Loucy (cell line): Measurements from ENCODE around the gene POLH.

Experiments used
- H2AFZ ChIP-seq: fragments of 200-600 bp; sonication (generic); 2 replicates; pipeline ENCODE4 v1.6.0; 2016; ENCODE audit warnings: antibody characterized with exemption, mild to moderate bottlenecking, low read length, moderate library complexity
- H3F3A ChIP-seq: fragments of 200-600 bp; 2 replicates; pipeline ENCODE4 v1.6.0; 2016; ENCODE audit warnings: antibody characterized with exemption, low read depth, mild to moderate bottlenecking
- H3K27me3 ChIP-seq: fragments of 200-600 bp; sonication (generic); 2 replicates; pipeline ENCODE4 v1.6.1; 2014; ENCODE audit warnings: low read length, mild to moderate bottlenecking; ENCODE audit not compliant: insufficient read depth, poor library complexity, severe bottlenecking
- H3K36me3 ChIP-seq: fragments of 200-600 bp; sonication (generic); 2 replicates; pipeline ENCODE4 v1.6.1; 2016; ENCODE audit warnings: low read length; ENCODE audit not compliant: insufficient read depth
- H3K4me1 ChIP-seq: fragments of 200-600 bp; sonication (generic); 2 replicates; pipeline ENCODE4 v1.5.1; 2014; ENCODE audit warnings: low read length, mild to moderate bottlenecking; ENCODE audit not compliant: insufficient read depth, poor library complexity, severe bottlenecking
- H3K4me2 ChIP-seq: fragments of 200-600 bp; sonication (generic); 2 replicates; pipeline ENCODE4 v1.6.0; 2014; ENCODE audit warnings: antibody characterized with exemption, low read length, low read depth, mild to moderate bottlenecking; ENCODE audit not compliant: poor library complexity, severe bottlenecking
- H3K4me3 ChIP-seq: fragments of 200-600 bp; sonication (generic); 2 replicates; pipeline ENCODE4 v1.5.1; 2014; ENCODE audit warnings: low read length, mild to moderate bottlenecking, mixed read lengths; ENCODE audit not compliant: poor library complexity, severe bottlenecking
- H3K79me2 ChIP-seq: fragments of 200-600 bp; sonication (generic); 2 replicates; pipeline ENCODE4 v1.6.1; 2014; ENCODE audit warnings: low read length; ENCODE audit not compliant: insufficient read depth
- H3K9ac ChIP-seq: fragments of 200-600 bp; sonication (generic); 2 replicates; pipeline ENCODE4 v1.6.0; 2014; ENCODE audit warnings: mild to moderate bottlenecking, low read depth, low read length, moderate library complexity; ENCODE audit not compliant: poor library complexity, severe bottlenecking
- H3K9me2 ChIP-seq: fragments of 200-600 bp; sonication (generic); replicated peaks from 2 replicates; pipeline ENCODE4 v1.6.1; 2016; ENCODE audit warnings: low read depth, low read length, mixed read lengths
- H3K9me3 ChIP-seq: fragments of 200-600 bp; sonication (generic); 2 replicates; pipeline ENCODE4 v1.6.1; 2014; ENCODE audit warnings: mild to moderate bottlenecking, antibody characterized with exemption, low read length, low read depth; ENCODE audit not compliant: insufficient read depth
- H4K20me1 ChIP-seq: fragments of 200-600 bp; sonication (generic); 2 replicates; pipeline ENCODE4 v1.6.0; 2014; ENCODE audit warnings: antibody characterized with exemption, low read length, mild to moderate bottlenecking; ENCODE audit not compliant: insufficient read depth, poor library complexity, severe bottlenecking
- EZH2phosphoT487 ChIP-seq: fragments of 200-600 bp; IDR thresholded peaks from 2 replicates; pipeline ENCODE4 v1.6.1; 2018; ENCODE audit warnings: antibody characterized with exemption, mild to moderate bottlenecking, moderate library complexity, borderline replicate concordance
- TF ChIP-seq, protein P1 (sequence below): fragments of 200-600 bp; sonication (generic); conservative IDR thresholded peaks from 2 replicates; pipeline ENCODE4 v1.5.1; 2014; ENCODE audit warnings: mild to moderate bottlenecking, antibody characterized with exemption, low read length

POLH gene

DNA sequence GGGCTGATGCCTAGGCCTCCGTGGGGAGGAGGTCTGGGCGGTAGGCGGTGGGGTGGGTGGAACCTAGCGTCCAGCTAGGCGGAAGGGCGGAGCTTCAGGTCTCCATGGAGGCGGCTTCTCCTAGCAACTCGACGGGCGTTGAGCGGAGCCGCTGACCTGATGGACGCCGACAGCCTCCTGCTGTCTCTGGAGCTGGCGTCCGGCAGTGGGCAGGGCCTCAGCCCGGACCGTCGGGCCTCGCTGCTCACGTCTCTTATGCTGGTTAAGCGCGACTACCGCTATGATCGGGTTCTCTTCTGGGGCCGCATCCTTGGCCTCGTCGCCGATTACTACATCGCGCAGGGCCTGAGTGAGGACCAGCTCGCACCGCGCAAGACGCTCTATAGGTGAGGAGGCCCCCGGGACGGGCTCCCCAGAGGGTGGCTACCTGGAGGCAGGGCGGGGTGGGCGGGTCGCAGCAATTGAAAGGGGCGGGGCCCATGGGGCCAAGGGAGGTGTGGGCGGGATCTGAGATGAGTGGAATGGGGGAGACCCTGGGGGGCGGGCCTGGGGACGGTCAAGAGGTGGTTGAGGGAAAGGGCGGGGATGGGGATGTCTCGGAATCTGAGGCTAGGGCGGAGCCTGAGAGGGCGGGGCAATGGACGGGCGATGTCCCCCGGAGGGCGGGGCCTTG lies 69.1 kb downstream of the POLH start, which contains the start of gene RSPH9:
Gene RSPH9 (plus strand): TSS at position 97 of the 673 bp plus-strand sequence. CDS start 63 bp downstream, at position 160.
- peaks cover 6% of the 10 kb centered on the region for H3K4me1 ChIP-seq
- no peak within 1 kb of the TSS for H3K4me2 ChIP-seq
- no peaks in the 10 kb centered on the region for H3F3A ChIP-seq
- no peaks in the 10 kb centered on the region for H3K27me3 ChIP-seq
- no peaks in the 10 kb centered on the region for H3K9me3 ChIP-seq
- no peak within 1 kb of the TSS for H3K4me3 ChIP-seq
- no peak for TF ChIP-seq EZH2phosphoT487
- TF ChIP-seq, protein P1, sequence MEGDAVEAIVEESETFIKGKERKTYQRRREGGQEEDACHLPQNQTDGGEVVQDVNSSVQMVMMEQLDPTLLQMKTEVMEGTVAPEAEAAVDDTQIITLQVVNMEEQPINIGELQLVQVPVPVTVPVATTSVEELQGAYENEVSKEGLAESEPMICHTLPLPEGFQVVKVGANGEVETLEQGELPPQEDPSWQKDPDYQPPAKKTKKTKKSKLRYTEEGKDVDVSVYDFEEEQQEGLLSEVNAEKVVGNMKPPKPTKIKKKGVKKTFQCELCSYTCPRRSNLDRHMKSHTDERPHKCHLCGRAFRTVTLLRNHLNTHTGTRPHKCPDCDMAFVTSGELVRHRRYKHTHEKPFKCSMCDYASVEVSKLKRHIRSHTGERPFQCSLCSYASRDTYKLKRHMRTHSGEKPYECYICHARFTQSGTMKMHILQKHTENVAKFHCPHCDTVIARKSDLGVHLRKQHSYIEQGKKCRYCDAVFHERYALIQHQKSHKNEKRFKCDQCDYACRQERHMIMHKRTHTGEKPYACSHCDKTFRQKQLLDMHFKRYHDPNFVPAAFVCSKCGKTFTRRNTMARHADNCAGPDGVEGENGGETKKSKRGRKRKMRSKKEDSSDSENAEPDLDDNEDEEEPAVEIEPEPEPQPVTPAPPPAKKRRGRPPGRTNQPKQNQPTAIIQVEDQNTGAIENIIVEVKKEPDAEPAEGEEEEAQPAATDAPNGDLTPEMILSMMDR = no peak
- H3K36me3 ChIP-seq = peaks cover 17% of the 10 kb centered on the region; the same call in 1 of the 2 replicates
- H2AFZ ChIP-seq = no peak within 1 kb of the TSS
- H4K20me1 ChIP-seq = peaks cover 9% of the 10 kb centered on the region
- H3K9ac ChIP-seq = no peak within 1 kb of the TSS
- H3K79me2 ChIP-seq = peaks cover 18% of the 10 kb centered on the region
- no peaks in the 10 kb centered on the region for H3K9me2 ChIP-seq

DNA sequence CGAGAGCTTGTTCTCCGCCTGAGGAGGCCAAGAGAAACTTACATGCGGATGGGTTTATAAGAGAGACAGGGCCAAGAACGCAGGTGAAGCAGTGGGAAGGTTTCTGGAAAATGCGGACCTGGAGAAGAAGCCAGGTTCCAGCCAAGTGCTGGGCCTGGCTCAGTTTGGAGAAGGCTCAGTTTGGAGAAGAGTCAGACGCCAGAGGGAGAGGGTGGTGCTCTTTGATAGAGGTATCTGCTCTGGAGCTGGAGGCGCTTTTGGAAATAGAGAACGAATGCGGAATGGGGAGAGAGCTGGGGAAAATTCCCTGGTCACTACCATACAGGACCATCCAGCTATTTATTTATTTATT lies 69.6 kb downstream of the POLH start:
- no peak overlapping the region for H3K9ac ChIP-seq
- peaks cover 4% of the 10 kb centered on the region for H4K20me1 ChIP-seq
- H3K4me3 ChIP-seq = no peak overlapping the region
- no peaks in the 10 kb centered on the region for H3K27me3 ChIP-seq
- no peaks in the 10 kb centered on the region for H3F3A ChIP-seq
- no peaks in the 10 kb centered on the region for H3K9me2 ChIP-seq
- H3K36me3 ChIP-seq = peaks cover 12% of the 10 kb centered on the region; the same call in 1 of the 2 replicates
- no peaks in the 10 kb centered on the region for H3K9me3 ChIP-seq
- H3K79me2 ChIP-seq = peaks cover 13% of the 10 kb centered on the region
- H3K4me1 ChIP-seq = peaks cover under 1% of the 10 kb centered on the region
- H2AFZ ChIP-seq = no peak overlapping the region
- H3K4me2 ChIP-seq = no peak overlapping the region
- no peak for TF ChIP-seq EZH2phosphoT487
- TF ChIP-seq, protein P1 = no peak

DNA sequence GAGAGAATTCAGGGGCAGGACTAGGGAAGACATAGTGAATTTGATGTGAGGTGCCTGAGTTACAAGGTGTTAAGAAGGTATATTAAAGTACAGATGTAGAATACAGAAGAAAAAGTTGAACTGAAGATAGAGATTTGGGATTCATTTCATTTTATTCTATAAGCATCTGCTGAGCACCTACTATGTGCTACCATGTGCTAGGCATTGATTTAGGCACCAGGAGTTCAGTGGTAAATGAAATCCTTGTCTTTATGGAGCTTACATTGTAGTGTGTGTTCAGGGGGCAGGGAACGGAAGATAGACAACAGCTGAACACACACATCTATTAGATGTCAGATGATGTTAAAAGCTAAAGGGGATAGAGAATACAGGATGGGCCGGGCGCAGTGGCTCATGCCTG lies 71.6 kb downstream of the POLH start:
- H3K9me3 ChIP-seq = no peaks in the 10 kb centered on the region
- H3K27me3 ChIP-seq = no peaks in the 10 kb centered on the region
- no peak overlapping the region for H3K9ac ChIP-seq
- H3K79me2 ChIP-seq = no peaks in the 10 kb centered on the region
- no peaks in the 10 kb centered on the region for H3F3A ChIP-seq
- H3K4me1 ChIP-seq = no peaks in the 10 kb centered on the region
- no peak overlapping the region for H2AFZ ChIP-seq
- TF ChIP-seq EZH2phosphoT487 = no peak
- TF ChIP-seq, protein P1 = no peak
- H3K9me2 ChIP-seq = no peaks in the 10 kb centered on the region
- no peaks in the 10 kb centered on the region for H4K20me1 ChIP-seq
- H3K4me3 ChIP-seq = no peak overlapping the region
- H3K4me2 ChIP-seq = no peak overlapping the region
- H3K36me3 ChIP-seq = no peaks in the 10 kb centered on the region
